Right lobe of liver (tissue), 4 donors: ENCODE data around the gene CCDC97.

ENCODE experiments used
- POLR2A ChIP-seq: fragments of 450-650 bp; IDR thresholded peaks from one replicate; pipeline ENCODE4 v1.6.1; 2017; ENCODE audit warnings: antibody characterized with exemption, mild to moderate bottlenecking
- TF ChIP-seq, protein P1 (sequence below), 4 donors: fragments of 200-600 bp in 3 of 4; fragments of 450-650 bp in 1 of 4; IDR thresholded peaks; one replicate each; pipeline versions ENCODE4 v1.5.1 to v1.8.0; 2016 to 2022; ENCODE audit warnings: antibody characterized with exemption in 4 of 4, mild to moderate bottlenecking in 2 of 4
- donor health status: DM: no; HTN: no; CAD: no.
- donor health status: DM: no; HTN: no; CAD: no.
- donor health status: DM: no; HTN: yes; CAD: no.

DNA sequence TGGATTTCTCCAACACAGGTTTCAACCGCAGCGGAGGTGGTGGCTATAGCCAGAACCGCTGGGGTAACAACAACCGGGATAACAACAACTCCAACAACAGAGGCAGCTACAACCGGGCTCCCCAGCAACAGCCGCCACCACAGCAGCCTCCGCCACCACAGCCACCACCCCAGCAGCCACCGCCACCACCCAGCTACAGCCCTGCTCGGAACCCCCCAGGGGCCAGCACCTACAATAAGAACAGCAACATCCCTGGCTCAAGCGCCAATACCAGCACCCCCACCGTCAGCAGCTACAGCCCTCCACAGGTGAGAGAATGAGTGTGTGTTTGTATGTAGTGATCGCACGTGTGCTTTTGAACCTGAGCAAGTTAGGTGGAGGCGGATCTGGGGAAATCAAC is 6.0 kb upstream of the CCDC97 start:
- TF ChIP-seq, protein P1, sequence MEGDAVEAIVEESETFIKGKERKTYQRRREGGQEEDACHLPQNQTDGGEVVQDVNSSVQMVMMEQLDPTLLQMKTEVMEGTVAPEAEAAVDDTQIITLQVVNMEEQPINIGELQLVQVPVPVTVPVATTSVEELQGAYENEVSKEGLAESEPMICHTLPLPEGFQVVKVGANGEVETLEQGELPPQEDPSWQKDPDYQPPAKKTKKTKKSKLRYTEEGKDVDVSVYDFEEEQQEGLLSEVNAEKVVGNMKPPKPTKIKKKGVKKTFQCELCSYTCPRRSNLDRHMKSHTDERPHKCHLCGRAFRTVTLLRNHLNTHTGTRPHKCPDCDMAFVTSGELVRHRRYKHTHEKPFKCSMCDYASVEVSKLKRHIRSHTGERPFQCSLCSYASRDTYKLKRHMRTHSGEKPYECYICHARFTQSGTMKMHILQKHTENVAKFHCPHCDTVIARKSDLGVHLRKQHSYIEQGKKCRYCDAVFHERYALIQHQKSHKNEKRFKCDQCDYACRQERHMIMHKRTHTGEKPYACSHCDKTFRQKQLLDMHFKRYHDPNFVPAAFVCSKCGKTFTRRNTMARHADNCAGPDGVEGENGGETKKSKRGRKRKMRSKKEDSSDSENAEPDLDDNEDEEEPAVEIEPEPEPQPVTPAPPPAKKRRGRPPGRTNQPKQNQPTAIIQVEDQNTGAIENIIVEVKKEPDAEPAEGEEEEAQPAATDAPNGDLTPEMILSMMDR (IDR thresholded peaks at IDR 0.05): no peak
- no peak for TF ChIP-seq POLR2A
